ENCODE data around the gene MAN1C1.

GRCh38 chr1:25699500-25700143 is 83.0 kb downstream of the MAN1C1 start:
- TF ChIP-seq YY1 (IDR thresholded peaks at IDR 0.05; ENCODE audit: insufficient read depth, insufficient read length) (no peak), ZNF274 (IDR thresholded peaks at IDR 0.05; ENCODE audit: low read depth, low read length) (no peak)

Data from NT2/D1 (cell line).